HG03196 (cell line): ENCODE measurements around the gene PHETA2.
"Not testable (repeated sequence)": the region's sequence is repeated elsewhere in the genome, so short reads cannot be mapped to it uniquely, and the experiment has no call there.

Source experiments
- ATAC-seq: cut with Tn5 transposase; IDR thresholded peaks from one replicate; pipeline ENCODE4 v1.9.1; 2021; ENCODE audit not compliant: unreplicated experiment

PHETA2 gene

GRCh38 chr22:42101199-42101598 is 27.2 kb downstream of the PHETA2 start:
- ATAC-seq, result no peak

- ATAC-seq, result not testable (repeated sequence)
Observed at GRCh38 chr22:42104332-42104860, 30.3 kb downstream of the PHETA2 start.

GRCh38 chr22:42108848-42109247 is 34.8 kb downstream of the PHETA2 start:
- no peak for ATAC-seq

- ATAC-seq, result no peak
Observed at GRCh38 chr22:42111798-42112197, 37.8 kb downstream of the PHETA2 start.

- not testable (repeated sequence) for ATAC-seq
Observed at GRCh38 chr22:42112793-42113192, 38.7 kb downstream of the PHETA2 start.

GRCh38 chr22:42114721-42115120 is 40.7 kb downstream of the PHETA2 start:
- no peak for ATAC-seq

- not testable (repeated sequence) for ATAC-seq
Observed at GRCh38 chr22:42115420-42115830, 41.4 kb downstream of the PHETA2 start.

GRCh38 chr22:42116848-42117424 is 42.9 kb downstream of the PHETA2 start:
- no peak for ATAC-seq

- not testable (repeated sequence) for ATAC-seq
Observed at GRCh38 chr22:42120231-42121021, 46.4 kb downstream of the PHETA2 start.

- not testable (repeated sequence) for ATAC-seq
Observed at GRCh38 chr22:42123529-42123928, 49.5 kb downstream of the PHETA2 start.

- no peak for ATAC-seq
Observed at GRCh38 chr22:42127606-42128005, 53.6 kb downstream of the PHETA2 start.

- ATAC-seq, result not testable (repeated sequence)
Observed at GRCh38 chr22:42128007-42128406, 54.0 kb downstream of the PHETA2 start.
